GM19452 (cell line): ENCODE results near the gene PRIM2.
A peak's percentile ranks its signal among the peaks of the same experiment; 100 is the strongest.
"Not testable (repeated sequence)": the region's sequence is repeated elsewhere in the genome, so short reads cannot be mapped to it uniquely, and the experiment has no call there.

ENCODE experiments used
- ATAC-seq: cut with Tn5 transposase; IDR thresholded peaks from one replicate; pipeline ENCODE4 v1.9.1; 2021; ENCODE audit not compliant: unreplicated experiment

Gene PRIM2

GRCh38 chr6:57317060-57317943, at the start of gene PRIM2:
PRIM2 (plus strand) TSS chr6:57317630; CDS start chr6:57318446, 816 bp downstream.
- ATAC-seq = peak; percentile 84

GRCh38 chr6:57268294-57268640, 49.2 kb upstream of the PRIM2 start:
- no peak for ATAC-seq

- not testable (repeated sequence) for ATAC-seq
Measured at GRCh38 chr6:57274113-57274824, 43.2 kb upstream of the PRIM2 start.

GRCh38 chr6:57275384-57275783, 42.0 kb upstream of the PRIM2 start:
- ATAC-seq = no peak

GRCh38 chr6:57276946-57277345, 40.5 kb upstream of the PRIM2 start:
- no peak for ATAC-seq

GRCh38 chr6:57278570-57278969, 38.9 kb upstream of the PRIM2 start:
- no peak for ATAC-seq

- ATAC-seq = no peak
Measured at GRCh38 chr6:57279013-57279412, 38.4 kb upstream of the PRIM2 start.

- ATAC-seq = no peak
Measured at GRCh38 chr6:57283106-57283505, 34.3 kb upstream of the PRIM2 start.

- ATAC-seq = no peak
Measured at GRCh38 chr6:57283911-57284455, 33.4 kb upstream of the PRIM2 start.

- not testable (repeated sequence) for ATAC-seq
Measured at GRCh38 chr6:57288136-57288535, 29.3 kb upstream of the PRIM2 start.

GRCh38 chr6:57293472-57293871, 24.0 kb upstream of the PRIM2 start:
- ATAC-seq = not testable (repeated sequence)

- no peak for ATAC-seq
Measured at GRCh38 chr6:57294862-57295445, 22.5 kb upstream of the PRIM2 start.

- no peak for ATAC-seq
Measured at GRCh38 chr6:57297505-57297904, 19.9 kb upstream of the PRIM2 start.

- ATAC-seq = no peak
Measured at GRCh38 chr6:57298741-57299140, 18.7 kb upstream of the PRIM2 start.

GRCh38 chr6:57301757-57302156, 15.7 kb upstream of the PRIM2 start:
- ATAC-seq = no peak

GRCh38 chr6:57302477-57302876, 15.0 kb upstream of the PRIM2 start:
- ATAC-seq = no peak

- ATAC-seq = no peak
Measured at GRCh38 chr6:57303931-57304681, 13.3 kb upstream of the PRIM2 start.

- ATAC-seq = no peak
Measured at GRCh38 chr6:57305107-57305506, 12.3 kb upstream of the PRIM2 start.

GRCh38 chr6:57305761-57306160, 11.7 kb upstream of the PRIM2 start:
- no peak for ATAC-seq

- ATAC-seq = no peak
Measured at GRCh38 chr6:57306273-57306672, 11.2 kb upstream of the PRIM2 start.

GRCh38 chr6:57307850-57308249, 9.6 kb upstream of the PRIM2 start:
- ATAC-seq = no peak
